Central memory CD4-positive, alpha-beta T cell (primary cell): ENCODE data around the gene RAET1G.
A peak's percentile ranks its signal among the peaks of the same experiment; 100 is the strongest.
"Not testable (repeated sequence)": the region's sequence is repeated elsewhere in the genome, so short reads cannot be mapped to it uniquely, and the experiment has no call there.

Source experiments
- DNase-seq: peaks from one replicate; pipeline ENCODE4 v3.0.0; 2022

RAET1G gene

GRCh38 chr6:149933036-149933435, 10.1 kb upstream of the RAET1G start:
- no peak for DNase-seq

GRCh38 chr6:149931501-149931900, 8.6 kb upstream of the RAET1G start:
- DNase-seq = no peak

GRCh38 chr6:149929422-149929821, 6.5 kb upstream of the RAET1G start:
- DNase-seq = no peak

- DNase-seq = not testable (repeated sequence)
These were observed 4.1 kb upstream of the RAET1G start for GRCh38 chr6:149927025-149927424.

- peak; percentile 51 for DNase-seq
These were observed 3.3 kb upstream of the RAET1G start for GRCh38 chr6:149925974-149926777.

GRCh38 chr6:149925253-149925973, 2.5 kb upstream of the RAET1G start:
- DNase-seq = no peak

GRCh38 chr6:149924933-149925252, 2.0 kb upstream of the RAET1G start:
- DNase-seq = no peak

GRCh38 chr6:149924206-149924932, 1.4 kb upstream of the RAET1G start:
- no peak for DNase-seq

GRCh38 chr6:149923327-149923986, 536 bp upstream of the RAET1G start:
- no peak for DNase-seq

GRCh38 chr6:149922091-149922490, 830 bp downstream of the RAET1G start:
- DNase-seq = not testable (repeated sequence)

GRCh38 chr6:149921361-149921760, 1.6 kb downstream of the RAET1G start:
- no peak for DNase-seq

- DNase-seq = no peak
These were observed 3.1 kb downstream of the RAET1G start for GRCh38 chr6:149919834-149920225.

- DNase-seq = not testable (repeated sequence)
These were observed 3.6 kb downstream of the RAET1G start for GRCh38 chr6:149919126-149919833.

- no peak for DNase-seq
These were observed 4.6 kb downstream of the RAET1G start for GRCh38 chr6:149918151-149918905.

- DNase-seq = no peak
These were observed 5.2 kb downstream of the RAET1G start for GRCh38 chr6:149917679-149918078.

- no peak for DNase-seq
These were observed 6.7 kb downstream of the RAET1G start for GRCh38 chr6:149915970-149916865.

GRCh38 chr6:149913540-149914240, 9.2 kb downstream of the RAET1G start:
- no peak for DNase-seq

- DNase-seq = no peak
These were observed 9.8 kb downstream of the RAET1G start for GRCh38 chr6:149913085-149913484.

- DNase-seq = not testable (repeated sequence)
These were observed 10.2 kb downstream of the RAET1G start for GRCh38 chr6:149912680-149913079.

- DNase-seq = no peak
These were observed 12.2 kb downstream of the RAET1G start for GRCh38 chr6:149910721-149911151.
